ENCODE results near the gene GOLGA3.

DNA sequence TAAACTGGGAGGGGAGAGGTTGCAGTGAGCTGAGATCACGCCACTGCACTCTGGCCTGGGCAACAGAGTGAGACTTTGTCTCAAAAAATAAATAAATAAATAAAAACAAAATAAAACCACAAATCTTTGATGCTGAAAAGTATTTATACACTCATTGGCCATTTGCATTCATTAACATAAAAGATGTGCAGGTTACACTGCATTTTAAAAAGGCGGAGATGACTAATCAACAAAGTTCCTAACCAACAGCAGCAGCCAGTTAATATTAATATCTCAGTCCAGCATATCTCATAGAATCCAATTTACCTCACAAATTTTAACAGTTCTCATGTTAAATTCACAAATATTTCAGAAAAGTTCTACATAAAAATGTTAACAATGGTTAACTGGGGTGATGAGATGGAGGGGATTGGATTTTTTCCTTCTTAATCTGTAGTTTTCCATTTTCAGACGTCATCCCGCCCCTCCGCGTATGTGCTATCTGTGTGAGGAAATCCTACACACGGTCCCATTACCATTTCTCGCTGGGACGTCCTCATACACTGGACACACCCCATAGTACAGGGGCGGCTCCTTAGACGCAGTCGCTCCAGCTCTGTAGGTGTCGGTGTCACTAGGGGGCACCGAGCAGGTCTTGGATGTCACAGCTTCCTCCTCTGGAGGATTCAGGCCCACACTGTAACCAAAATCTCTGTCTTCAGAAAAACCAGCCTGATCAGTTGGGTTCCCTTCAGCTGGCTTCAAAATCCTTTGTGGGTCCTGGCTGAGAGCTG is 74.3 kb downstream of the GOLGA3 start:
- TF ChIP-seq, protein P1, sequence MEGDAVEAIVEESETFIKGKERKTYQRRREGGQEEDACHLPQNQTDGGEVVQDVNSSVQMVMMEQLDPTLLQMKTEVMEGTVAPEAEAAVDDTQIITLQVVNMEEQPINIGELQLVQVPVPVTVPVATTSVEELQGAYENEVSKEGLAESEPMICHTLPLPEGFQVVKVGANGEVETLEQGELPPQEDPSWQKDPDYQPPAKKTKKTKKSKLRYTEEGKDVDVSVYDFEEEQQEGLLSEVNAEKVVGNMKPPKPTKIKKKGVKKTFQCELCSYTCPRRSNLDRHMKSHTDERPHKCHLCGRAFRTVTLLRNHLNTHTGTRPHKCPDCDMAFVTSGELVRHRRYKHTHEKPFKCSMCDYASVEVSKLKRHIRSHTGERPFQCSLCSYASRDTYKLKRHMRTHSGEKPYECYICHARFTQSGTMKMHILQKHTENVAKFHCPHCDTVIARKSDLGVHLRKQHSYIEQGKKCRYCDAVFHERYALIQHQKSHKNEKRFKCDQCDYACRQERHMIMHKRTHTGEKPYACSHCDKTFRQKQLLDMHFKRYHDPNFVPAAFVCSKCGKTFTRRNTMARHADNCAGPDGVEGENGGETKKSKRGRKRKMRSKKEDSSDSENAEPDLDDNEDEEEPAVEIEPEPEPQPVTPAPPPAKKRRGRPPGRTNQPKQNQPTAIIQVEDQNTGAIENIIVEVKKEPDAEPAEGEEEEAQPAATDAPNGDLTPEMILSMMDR (IDR thresholded peaks at IDR 0.05), result no peak
- TF ChIP-seq POLR2AphosphoS5 (IDR thresholded peaks at IDR 0.05), result no peak
